SK-N-SH (cell line): ENCODE results near the gene DNAH10. TPM values are rescaled to one million over a fixed set of nuclear protein-coding genes. Genes with fewer than 3 reads are reported as not detected.

ENCODE experiments used
- CTCF ChIA-PET: fragments of 300-600, 350-600 bp; formaldehyde crosslinking; extraction: SDS; loops from one replicate; lab custom pipeline; 2021; lab: Yijun Ruan, JAX
- POLR2A ChIA-PET: fragments of 350-600 bp; sonication (Branson Sonifier 250); formaldehyde crosslinking; extraction: SDS; loops from one replicate; lab custom pipeline; 2020; ENCODE audit warnings: antibody characterized with exemption, inconsistent platforms; lab: Yijun Ruan, JAX
- DNase-seq: peaks from one replicate; pipeline ENCODE4 v3.0.0; 2012
- H2AFZ ChIP-seq: fragments of 200-600 bp; sonication (generic); 2 replicates; pipeline ENCODE4 v1.8.1; 2016; ENCODE audit warnings: antibody characterized with exemption, mild to moderate bottlenecking, low read depth
- H3F3A ChIP-seq: fragments of 200-600 bp; sonication (generic); replicated peaks from 2 replicates; pipeline ENCODE3; 2016; ENCODE audit warnings: antibody characterized with exemption, mild to moderate bottlenecking; ENCODE audit not compliant: insufficient read depth
- H3K27ac ChIP-seq, 2 experiments: fragments of 200-500 bp in 1 of 2; fragments of 200-600 bp in 1 of 2; sonication (Bioruptor generic) in 1 of 2; sonication (generic), shearing (Covaris generic) in 1 of 2; 2 replicates each; pipeline versions ENCODE4 v1.5.1 to v1.6.1; 2014 to 2016; ENCODE audit warnings: low read depth in 2 of 2, inconsistent platforms in 1 of 2, low read length in 1 of 2, mild to moderate bottlenecking in 1 of 2, mixed read lengths in 1 of 2
- H3K27me3 ChIP-seq: fragments of 200-600 bp; sonication (generic), shearing (Covaris generic); 2 replicates; pipeline ENCODE4 v1.6.1; 2016; ENCODE audit warnings: mixed run types; ENCODE audit not compliant: insufficient read depth
- H3K36me3 ChIP-seq, 2 experiments: fragments of 200-500 bp in 1 of 2; fragments of 200-600 bp in 1 of 2; sonication (Bioruptor generic) in 1 of 2; sonication (generic) in 1 of 2; replicated peaks in 1 of 2; 2 replicates each; pipeline versions ENCODE3 to v1.5.1; 2014 to 2016; ENCODE audit warnings: low read length in 1 of 2, mild to moderate bottlenecking in 1 of 2; ENCODE audit not compliant: insufficient read depth in 2 of 2, control insufficient read depth in 1 of 2
- H3K4me1 ChIP-seq, 2 experiments: fragments of 200-500 bp in 1 of 2; fragments of 200-600 bp in 1 of 2; sonication (Bioruptor generic) in 1 of 2; sonication (generic), shearing (Covaris generic) in 1 of 2; 2 replicates each; pipeline versions ENCODE4 v1.5.1 to v1.6.1; 2014 to 2016; ENCODE audit warnings: low read depth in 1 of 2, low read length in 1 of 2, mixed run types in 1 of 2; ENCODE audit not compliant: insufficient read depth in 2 of 2, control insufficient read depth in 1 of 2
- H3K4me2 ChIP-seq: fragments of 200-600 bp; sonication (generic), shearing (Covaris generic); 2 replicates; pipeline ENCODE4 v1.6.1; 2017; ENCODE audit warnings: mixed run types
- H3K4me3 ChIP-seq, 2 experiments: fragments of 200-500 bp in 1 of 2; fragments of 200-600 bp in 1 of 2; sonication (Bioruptor generic) in 1 of 2; sonication (generic), shearing (Covaris generic) in 1 of 2; 2 replicates each; pipeline versions ENCODE4 v1.5.1 to v1.8.1; 2014 to 2016; ENCODE audit warnings: low read depth in 2 of 2, inconsistent platforms in 1 of 2, low read length in 1 of 2, mild to moderate bottlenecking in 1 of 2, mixed read lengths in 1 of 2, moderate library complexity in 1 of 2
- H3K79me2 ChIP-seq: fragments of 200-600 bp; sonication (generic); 2 replicates; pipeline ENCODE4 v1.8.1; 2017; ENCODE audit warnings: mild to moderate bottlenecking; ENCODE audit not compliant: insufficient read depth
- H3K9ac ChIP-seq: fragments of 200-600 bp; sonication (generic); 2 replicates; pipeline ENCODE4 v1.6.1; 2017; ENCODE audit warnings: mixed run types
- H3K9me2 ChIP-seq: fragments of 200-600 bp; sonication (generic); 2 replicates; pipeline ENCODE4 v1.6.1; 2017; ENCODE audit warnings: mixed run types
- H3K9me3 ChIP-seq: fragments of 200-600 bp; sonication (generic); 2 replicates; pipeline ENCODE4 v1.6.1; 2017; ENCODE audit warnings: mixed run types, mild to moderate bottlenecking, moderate library complexity
- H4K20me1 ChIP-seq: fragments of 200-600 bp; sonication (generic); 2 replicates; pipeline ENCODE4 v1.6.1; 2017; ENCODE audit warnings: mild to moderate bottlenecking, mixed run types; ENCODE audit not compliant: insufficient read depth
- ELF1 ChIP-seq: IDR thresholded peaks from 2 replicates; pipeline ENCODE4 v1.4.0; 2012
- EZH2phosphoT487 ChIP-seq: fragments of 200-600 bp; sonication (generic); IDR thresholded peaks from 2 replicates; pipeline ENCODE4 v1.6.1; 2017; ENCODE audit warnings: low read depth, mixed run types, mild to moderate bottlenecking, antibody characterized with exemption, moderate library complexity, borderline replicate concordance
- FOXM1 ChIP-seq: IDR thresholded peaks from 2 replicates; pipeline ENCODE4 v1.4.0; 2012; ENCODE audit warnings: low read depth, mild to moderate bottlenecking
- IRF3 ChIP-seq: fragments of 150-350 bp; IDR thresholded peaks from 2 replicates; pipeline ENCODE4 v1.6.1; 2016; ENCODE audit warnings: mild to moderate bottlenecking, low read depth, low read length
- MAX ChIP-seq: IDR thresholded peaks from 2 replicates; pipeline ENCODE4 v1.4.0; 2012; ENCODE audit warnings: low read depth
- POLR2AphosphoS5 ChIP-seq: IDR thresholded peaks from 2 replicates; pipeline ENCODE4 v1.6.1; 2012; ENCODE audit warnings: low read depth, low read length
- RCOR1 ChIP-seq: fragments of 150-350 bp; IDR thresholded peaks from 2 replicates; pipeline ENCODE4 v1.6.1; 2017; ENCODE audit warnings: antibody characterized with exemption, low read length
- TEAD4 ChIP-seq: IDR thresholded peaks from 2 replicates; pipeline ENCODE4 v1.4.0; 2012; ENCODE audit warnings: mild to moderate bottlenecking, borderline replicate concordance; ENCODE audit not compliant: insufficient read depth
- USF1 ChIP-seq: IDR thresholded peaks from 2 replicates; pipeline ENCODE4 v1.4.0; 2012; ENCODE audit warnings: low read depth, borderline replicate concordance
- USF2 ChIP-seq: fragments of 150-350 bp; IDR thresholded peaks from 2 replicates; pipeline ENCODE4 v1.6.1; 2017; ENCODE audit warnings: antibody characterized with exemption, low read length, low read depth, borderline replicate concordance
- YY1 ChIP-seq: IDR thresholded peaks from 2 replicates; pipeline ENCODE4 v1.4.0; 2012; ENCODE audit warnings: low read depth, mild to moderate bottlenecking
- WGBS: methylation state at CpG from one replicate; pipeline ENCODE4 v1.1.6; 2017; ENCODE audit warnings: low lambda C conversion rate; 5-methylcytosine and 5-hydroxymethylcytosine counted together
- polyA plus RNA-seq, 3 experiments: library from polyadenylated mRNA; depleted of rRNA; stranded (reverse); fragments of >200 nt; gene quantifications; 2 replicates each; pipeline ENCODE4 v1.2.3, GENCODE V29; 2012
- TF ChIP-seq, protein P1 (sequence below): IDR thresholded peaks from 2 replicates; pipeline ENCODE4; 2012
- TF ChIP-seq, protein P2 (sequence below): IDR thresholded peaks from 2 replicates; pipeline ENCODE4 v1.6.1; 2012; ENCODE audit warnings: mild to moderate bottlenecking, low read depth, low read length, moderate library complexity

DNAH10 gene
- polyA plus RNA-seq, 1 of the 3 experiments (the other 2 are of a cell fraction), result 0.13 TPM

GRCh38 chr12:123963821-123964220 lies 201.7 kb downstream of the DNAH10 start:
- Histone ChIP-seq H4K20me1 (peaks cover 24% of the 10 kb centered on the region), H3K79me2 (peaks cover 80% of the 10 kb centered on the region)
- TF ChIP-seq YY1 (no peak), POLR2AphosphoS5 (no peak), FOXM1 (no peak), USF1 (no peak), RCOR1 (no peak), IRF3 (no peak), TEAD4 (no peak), USF2 (no peak), EZH2phosphoT487 (no peak), ELF1 (no peak), MAX (no peak)
- TF ChIP-seq, protein P1, sequence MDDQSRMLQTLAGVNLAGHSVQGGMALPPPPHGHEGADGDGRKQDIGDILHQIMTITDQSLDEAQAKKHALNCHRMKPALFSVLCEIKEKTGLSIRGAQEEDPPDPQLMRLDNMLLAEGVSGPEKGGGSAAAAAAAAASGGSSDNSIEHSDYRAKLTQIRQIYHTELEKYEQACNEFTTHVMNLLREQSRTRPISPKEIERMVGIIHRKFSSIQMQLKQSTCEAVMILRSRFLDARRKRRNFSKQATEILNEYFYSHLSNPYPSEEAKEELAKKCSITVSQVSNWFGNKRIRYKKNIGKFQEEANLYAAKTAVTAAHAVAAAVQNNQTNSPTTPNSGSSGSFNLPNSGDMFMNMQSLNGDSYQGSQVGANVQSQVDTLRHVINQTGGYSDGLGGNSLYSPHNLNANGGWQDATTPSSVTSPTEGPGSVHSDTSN, result no peak
- TF ChIP-seq, protein P2, sequence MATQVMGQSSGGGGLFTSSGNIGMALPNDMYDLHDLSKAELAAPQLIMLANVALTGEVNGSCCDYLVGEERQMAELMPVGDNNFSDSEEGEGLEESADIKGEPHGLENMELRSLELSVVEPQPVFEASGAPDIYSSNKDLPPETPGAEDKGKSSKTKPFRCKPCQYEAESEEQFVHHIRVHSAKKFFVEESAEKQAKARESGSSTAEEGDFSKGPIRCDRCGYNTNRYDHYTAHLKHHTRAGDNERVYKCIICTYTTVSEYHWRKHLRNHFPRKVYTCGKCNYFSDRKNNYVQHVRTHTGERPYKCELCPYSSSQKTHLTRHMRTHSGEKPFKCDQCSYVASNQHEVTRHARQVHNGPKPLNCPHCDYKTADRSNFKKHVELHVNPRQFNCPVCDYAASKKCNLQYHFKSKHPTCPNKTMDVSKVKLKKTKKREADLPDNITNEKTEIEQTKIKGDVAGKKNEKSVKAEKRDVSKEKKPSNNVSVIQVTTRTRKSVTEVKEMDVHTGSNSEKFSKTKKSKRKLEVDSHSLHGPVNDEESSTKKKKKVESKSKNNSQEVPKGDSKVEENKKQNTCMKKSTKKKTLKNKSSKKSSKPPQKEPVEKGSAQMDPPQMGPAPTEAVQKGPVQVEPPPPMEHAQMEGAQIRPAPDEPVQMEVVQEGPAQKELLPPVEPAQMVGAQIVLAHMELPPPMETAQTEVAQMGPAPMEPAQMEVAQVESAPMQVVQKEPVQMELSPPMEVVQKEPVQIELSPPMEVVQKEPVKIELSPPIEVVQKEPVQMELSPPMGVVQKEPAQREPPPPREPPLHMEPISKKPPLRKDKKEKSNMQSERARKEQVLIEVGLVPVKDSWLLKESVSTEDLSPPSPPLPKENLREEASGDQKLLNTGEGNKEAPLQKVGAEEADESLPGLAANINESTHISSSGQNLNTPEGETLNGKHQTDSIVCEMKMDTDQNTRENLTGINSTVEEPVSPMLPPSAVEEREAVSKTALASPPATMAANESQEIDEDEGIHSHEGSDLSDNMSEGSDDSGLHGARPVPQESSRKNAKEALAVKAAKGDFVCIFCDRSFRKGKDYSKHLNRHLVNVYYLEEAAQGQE, result no peak
- TF ChIP-seq, all 33 proteins: peak for 0
- CTCF ChIA-PET, result interaction anchor here (1.5 kb wide), 1 partner anchor 17 kb away, joined by 3 read pairs; no protein-coding TSS in a partner anchor
- Histone ChIP-seq H3K36me3 (peaks cover 8 to 16% of the 10 kb centered on the region in 2 experiments), H3K27me3 (no peaks in the 10 kb centered on the region), H3K9me3 (no peaks in the 10 kb centered on the region), H3K27ac (no peak overlapping the region), H3K4me1 (peaks cover 6 to 19% of the 10 kb centered on the region in 2 experiments; a peak in 3 of 4 replicates), H3K9me2 (no peaks in the 10 kb centered on the region), H3F3A (peaks cover 8% of the 10 kb centered on the region), H3K4me2 (no peak overlapping the region), H2AFZ (no peak overlapping the region), H3K9ac (no peak overlapping the region), H3K4me3 (no peak overlapping the region)
- POLR2A ChIA-PET, result no interaction called here
- WGBS, result 95% methylated on average over 4 of the region's 4 CpGs
- DNase-seq, result no peak
